ENCODE data around the gene FUCA1. TPM values are rescaled to one million over a fixed set of nuclear protein-coding genes. Genes with fewer than 3 reads are reported as not detected.

The FUCA1 gene
- polyA plus RNA-seq, 1 donor from 2014 or later: 38.5 TPM

- Histone ChIP-seq H3K9ac (ENCODE audit: low read length) (no peak overlapping the region), H2AFZ (ENCODE audit: low read depth, low read length) (no peak overlapping the region), H3K79me2 (replicated peaks; ENCODE audit: insufficient read depth, low read length) (no peaks in the 10 kb centered on the region), H3F3A (ENCODE audit: insufficient read depth, low read length, poor library complexity, severe bottlenecking) (no peaks in the 10 kb centered on the region), H3K4me3 (ENCODE audit: low read length) (no peak overlapping the region), H3K27ac (ENCODE audit: low read length) (no peak overlapping the region), H4K20me1 (ENCODE audit: insufficient read depth) (no peaks in the 10 kb centered on the region), H3K27me3 (ENCODE audit: insufficient read depth, low read depth, low read length) (no peaks in the 10 kb centered on the region), H3K9me2 (ENCODE audit: insufficient read depth, low read length) (no peaks in the 10 kb centered on the region), H3K9me3 (ENCODE audit: low read length) (no peaks in the 10 kb centered on the region), H3K4me2 (ENCODE audit: low read length) (no peak overlapping the region), H3K36me3 (ENCODE audit: insufficient read depth, low read length) (no peaks in the 10 kb centered on the region)
- TF ChIP-seq CTCF (IDR thresholded peaks at IDR 0.05; ENCODE audit: poor library complexity, severe bottlenecking) (no peak), MXI1 (conservative IDR thresholded peaks at IDR 0.05; ENCODE audit: poor library complexity, severe bottlenecking) (no peak), EP300 (conservative IDR thresholded peaks at IDR 0.05; ENCODE audit: poor library complexity, severe bottlenecking) (no peak), SMC3 (conservative IDR thresholded peaks at IDR 0.05; ENCODE audit: poor library complexity) (no peak), EZH2 (IDR thresholded peaks at IDR 0.05; ENCODE audit: borderline replicate concordance, insufficient read depth, low read length, poor library complexity, severe bottlenecking) (no peak), REST (IDR thresholded peaks at IDR 0.05; ENCODE audit: borderline replicate concordance) (no peak), TAF1 (IDR thresholded peaks at IDR 0.05; ENCODE audit: low read depth) (no peak), POLR2AphosphoS5 (IDR thresholded peaks at IDR 0.05) (no peak), RAD21 (conservative IDR thresholded peaks at IDR 0.05) (no peak)
These were observed 51.2 kb downstream of the FUCA1 start for GRCh38 chr1:23816906-23817305.

- H3K79me2 ChIP-seq (replicated peaks; ENCODE audit: insufficient read depth, low read length): no peaks in the 10 kb centered on the region
- H2AFZ ChIP-seq (ENCODE audit: low read depth, low read length): no peak overlapping the region
- TF ChIP-seq CTCF (IDR thresholded peaks at IDR 0.05; ENCODE audit: poor library complexity, severe bottlenecking): no peak
- no peak for TF ChIP-seq SMC3 (conservative IDR thresholded peaks at IDR 0.05; ENCODE audit: poor library complexity)
- no peak for TF ChIP-seq MXI1 (conservative IDR thresholded peaks at IDR 0.05; ENCODE audit: poor library complexity, severe bottlenecking)
- no peak overlapping the region for H3K4me3 ChIP-seq (ENCODE audit: low read length)
- H3K4me2 ChIP-seq (ENCODE audit: low read length): no peak overlapping the region
- no peaks in the 10 kb centered on the region for H3F3A ChIP-seq (ENCODE audit: insufficient read depth, low read length, poor library complexity, severe bottlenecking)
- H3K9me2 ChIP-seq (ENCODE audit: insufficient read depth, low read length): no peaks in the 10 kb centered on the region
- H3K27ac ChIP-seq (ENCODE audit: low read length): no peak overlapping the region
- no peaks in the 10 kb centered on the region for H4K20me1 ChIP-seq (ENCODE audit: insufficient read depth)
- no peaks in the 10 kb centered on the region for H3K27me3 ChIP-seq (ENCODE audit: insufficient read depth, low read depth, low read length)
- no peaks in the 10 kb centered on the region for H3K9me3 ChIP-seq (ENCODE audit: low read length)
- H3K9ac ChIP-seq (ENCODE audit: low read length): no peak overlapping the region
- H3K36me3 ChIP-seq (ENCODE audit: insufficient read depth, low read length): no peaks in the 10 kb centered on the region
These were observed 51.7 kb downstream of the FUCA1 start for GRCh38 chr1:23816361-23816760.
